CD4-positive, alpha-beta T cell treated with Interleukin-2 at 100 ng/mL for 4 hours (primary cell): ENCODE measurements around the gene STARD3.
A peak's percentile ranks its signal among the peaks of the same experiment; 100 is the strongest.

Experiments
- DNase-seq: peaks from one replicate; pipeline ENCODE4 v3.0.0-alpha.2; 2020; ENCODE audit warnings: low spot score

Gene STARD3

DNA sequence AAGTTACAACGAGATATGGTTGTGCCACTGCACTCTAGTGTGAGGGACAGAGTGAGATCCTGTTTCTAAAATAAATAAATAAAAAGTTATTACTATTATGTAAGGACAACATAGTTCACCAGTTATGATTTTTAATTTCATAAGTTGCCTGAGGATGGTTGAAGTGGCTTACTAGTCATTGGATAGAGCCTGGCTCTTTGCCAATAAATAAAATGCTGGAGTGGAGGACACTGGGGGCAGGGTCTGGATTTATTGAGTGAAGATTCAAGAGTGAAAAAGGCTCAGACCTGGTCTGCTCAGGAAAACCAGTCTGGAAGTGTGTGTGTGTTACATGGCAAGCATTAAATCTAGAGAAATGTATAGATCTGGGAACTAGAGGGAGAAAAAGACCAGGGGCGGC lies 2.1 kb downstream of the STARD3 start:
- DNase-seq = no peak

DNA sequence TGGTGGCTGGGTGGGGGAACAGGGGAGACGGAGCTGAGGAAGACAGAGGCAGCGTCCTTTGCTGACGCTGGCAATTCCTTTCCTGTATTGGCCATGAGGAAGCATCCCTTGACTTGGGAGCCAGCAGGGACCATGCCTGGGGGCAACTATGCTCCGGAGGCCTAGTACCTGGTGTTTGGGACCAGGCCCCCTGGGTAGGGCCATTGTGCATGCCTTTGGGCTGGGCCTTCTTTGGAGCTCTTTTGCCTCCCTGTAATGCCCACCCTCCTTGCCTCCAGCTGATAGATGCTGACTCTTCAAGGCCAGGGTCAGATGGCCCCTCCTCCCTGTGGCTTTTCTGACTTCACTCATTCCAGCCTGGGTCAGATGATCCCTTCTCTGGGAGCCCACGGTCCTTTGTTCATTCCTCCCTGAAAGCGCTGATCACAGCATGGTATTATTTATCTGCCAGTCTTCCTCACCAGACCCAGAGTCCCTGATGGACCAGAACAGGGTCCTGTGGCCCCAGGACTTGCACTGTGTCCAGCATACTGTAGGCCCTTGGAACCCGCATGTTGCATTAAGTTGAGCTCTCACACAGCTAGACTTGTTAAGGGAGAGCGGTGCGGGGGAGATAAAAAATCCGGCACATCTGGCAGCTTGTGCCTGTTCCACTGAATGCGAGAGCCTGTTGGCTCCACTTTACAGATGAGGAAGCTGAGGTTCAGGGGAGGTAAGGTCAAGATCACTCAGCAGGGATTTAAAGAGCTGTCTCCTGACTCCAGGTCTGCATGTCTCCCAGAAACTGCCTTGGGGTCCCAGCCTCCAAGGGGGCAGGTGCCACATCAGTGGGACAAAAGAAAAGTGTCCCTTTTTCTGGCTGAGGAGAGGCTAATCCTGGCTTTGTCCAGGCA lies 2.9 kb downstream of the STARD3 start:
- DNase-seq = no peak

DNA sequence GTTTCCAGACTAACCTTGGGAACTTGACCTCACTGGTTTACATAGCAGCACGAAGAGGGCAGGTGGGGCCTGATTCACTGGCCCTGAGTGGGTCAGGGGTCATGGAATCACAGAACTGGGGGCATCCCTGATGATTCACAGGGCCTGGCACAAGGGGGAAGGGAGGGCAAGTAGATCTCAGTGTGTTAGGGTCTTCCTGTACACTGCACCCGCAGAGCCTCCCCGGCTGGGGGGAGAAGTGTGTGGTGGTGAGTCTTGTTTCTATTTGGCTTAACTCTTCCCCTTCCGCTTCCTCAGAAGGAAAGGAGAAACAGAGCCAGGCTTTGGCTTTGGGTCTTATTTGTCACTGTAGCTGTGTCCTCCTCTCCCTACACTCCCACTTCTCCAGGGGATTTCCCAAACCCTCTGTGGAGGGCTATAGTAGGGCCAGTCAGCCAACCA lies 3.7 kb downstream of the STARD3 start:
- DNase-seq = no peak

DNA sequence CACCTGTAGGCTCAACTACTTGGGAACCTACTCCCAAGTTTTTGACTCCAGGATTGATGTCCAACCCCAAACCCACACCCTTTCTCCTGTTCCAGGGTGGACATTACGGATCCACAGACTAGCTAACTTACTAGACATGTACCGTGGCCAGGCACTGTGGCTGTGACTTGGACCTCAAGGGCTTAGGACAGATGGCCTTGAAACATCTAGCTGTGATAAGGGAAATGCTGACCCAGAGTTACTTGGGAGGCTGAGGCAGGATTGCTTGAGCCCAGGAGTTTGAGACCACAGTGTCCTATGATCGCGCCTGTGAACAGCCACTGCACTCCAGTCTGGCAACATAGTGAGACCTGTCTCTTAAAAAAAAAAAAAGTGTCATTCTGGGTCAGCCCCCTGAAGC lies 4.2 kb downstream of the STARD3 start:
- DNase-seq = no peak

DNA sequence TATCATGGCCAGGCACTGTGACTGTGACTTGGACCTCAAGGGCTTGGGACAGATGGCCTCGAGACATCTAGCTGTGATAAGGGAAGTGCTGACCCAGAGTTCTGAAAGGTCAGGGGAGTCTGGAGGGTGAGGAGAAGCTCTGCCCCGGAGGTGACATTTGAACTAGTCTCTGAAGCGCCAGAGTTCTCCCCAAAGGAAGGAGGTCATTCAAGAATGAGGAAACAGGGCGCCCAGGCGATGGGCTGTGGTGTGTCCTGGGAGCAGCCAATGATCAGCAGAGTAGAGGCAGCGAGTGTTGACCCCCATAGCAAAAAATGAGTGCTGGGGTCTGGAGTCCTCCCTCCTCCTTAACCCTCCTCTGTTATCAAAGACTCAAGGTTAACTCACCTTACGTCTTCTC lies 4.9 kb downstream of the STARD3 start:
- DNase-seq = no peak

DNA sequence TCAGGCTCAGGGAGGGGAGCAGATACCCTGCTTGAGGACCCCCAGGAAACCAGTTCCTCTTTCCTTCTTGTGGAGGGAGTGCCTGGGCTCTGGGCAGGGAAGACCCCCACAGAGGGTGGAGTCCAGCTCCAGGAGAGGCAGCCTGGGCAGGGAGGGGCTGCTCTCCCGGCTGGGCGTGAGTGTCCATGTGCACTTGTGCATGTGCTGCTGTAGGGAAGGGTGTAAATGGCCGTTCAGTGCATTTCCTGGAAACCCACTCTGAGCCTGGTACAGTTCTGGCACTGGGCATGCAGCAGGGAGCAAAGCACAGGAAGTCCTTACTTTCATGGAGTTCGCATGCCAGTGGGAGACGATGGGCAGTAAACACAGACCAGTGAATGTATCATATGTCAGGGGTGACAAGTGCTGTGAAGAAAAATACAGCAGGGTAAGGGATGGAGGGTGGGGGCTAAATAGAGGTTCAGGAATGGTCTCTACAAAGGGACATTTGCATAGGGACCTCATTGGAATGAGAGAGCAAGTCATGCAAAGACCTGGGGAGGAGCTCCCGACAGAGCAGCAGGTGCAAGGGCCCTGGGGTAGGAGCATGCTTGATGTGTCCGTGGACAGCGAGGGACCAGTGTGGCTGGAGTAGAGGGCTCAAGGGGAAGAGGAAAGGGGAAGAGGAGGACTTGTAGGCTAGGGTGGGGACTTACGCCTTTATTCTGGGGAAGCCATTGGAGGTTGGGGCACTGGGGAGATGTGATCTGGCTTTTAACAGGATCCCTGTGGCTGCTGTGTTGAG lies 5.5 kb downstream of the STARD3 start:
- no peak for DNase-seq

DNA sequence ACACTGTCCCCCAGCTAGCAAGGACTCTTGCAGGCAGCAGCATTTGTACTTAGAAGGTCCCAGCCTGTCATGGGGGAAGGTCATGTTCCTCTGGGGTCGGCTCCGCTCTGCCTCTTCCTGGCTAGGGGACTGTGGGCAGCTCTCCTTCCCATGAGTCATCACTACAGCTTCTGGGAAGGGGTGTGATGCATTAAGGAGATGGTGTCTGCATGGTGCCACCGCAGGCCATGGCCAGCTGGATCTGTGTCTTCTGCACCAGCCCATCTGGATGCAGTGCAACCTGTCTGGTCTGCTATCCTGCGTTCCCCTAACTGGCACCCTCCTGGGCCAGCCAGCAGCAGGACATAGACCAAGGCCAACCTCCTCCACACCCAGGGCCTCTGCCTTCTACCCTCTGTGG lies 6.3 kb downstream of the STARD3 start:
- DNase-seq = no peak

DNA sequence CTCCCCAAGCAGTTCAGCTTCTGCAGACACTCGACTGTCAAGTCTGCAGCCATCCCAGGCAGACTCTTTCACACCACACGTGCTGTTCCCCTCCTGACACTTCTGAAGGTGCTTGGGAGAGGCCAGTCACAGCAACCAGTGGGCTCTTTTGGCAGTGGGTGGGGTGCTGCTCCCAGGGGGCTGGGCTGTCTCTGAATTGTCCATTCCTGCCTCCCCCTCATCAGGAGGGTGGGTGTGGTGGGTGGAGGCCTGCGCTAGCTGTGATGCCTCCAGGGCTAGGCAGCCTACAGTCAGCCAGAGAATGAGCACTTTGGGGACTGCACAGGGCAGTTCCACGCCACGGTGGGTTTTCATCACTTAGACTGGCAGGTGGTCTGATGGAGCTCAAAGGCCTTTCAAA lies 10.3 kb downstream of the STARD3 start:
- no peak for DNase-seq

DNA sequence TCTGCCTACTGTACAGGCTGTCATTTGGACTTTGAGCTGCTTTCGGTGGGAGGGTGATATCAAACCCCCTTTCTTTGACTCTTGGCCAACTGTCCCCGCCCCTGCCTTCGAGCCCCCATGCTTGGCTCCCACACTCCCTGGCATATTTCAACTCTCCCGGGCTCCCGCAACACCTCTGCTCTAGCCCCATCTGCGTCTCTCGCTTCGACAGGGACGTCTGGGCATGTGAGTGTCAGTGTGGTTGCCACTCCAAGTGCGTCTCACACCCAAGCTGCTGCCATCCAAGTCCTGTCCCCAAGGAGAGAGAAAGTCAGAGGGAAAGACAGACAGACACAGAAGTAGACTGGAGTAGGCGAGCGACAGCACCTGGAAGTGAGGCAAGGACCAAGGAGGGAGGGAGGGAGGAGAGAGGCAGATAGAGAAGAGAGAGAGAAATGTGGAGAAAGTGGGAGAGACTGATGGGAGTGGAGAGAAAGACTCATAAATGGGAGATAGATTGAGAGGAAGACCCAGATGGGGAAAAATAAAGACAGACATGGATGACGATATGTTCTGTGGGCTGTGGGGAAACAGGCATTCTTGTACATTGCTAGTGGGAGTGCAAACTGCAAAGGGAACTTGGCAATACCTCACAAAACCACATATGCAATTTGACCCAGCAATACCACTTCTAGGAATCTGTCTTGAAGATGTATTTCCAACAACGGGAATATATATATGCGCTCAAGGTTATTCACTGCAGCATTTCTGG lies 11.8 kb downstream of the STARD3 start:
- DNase-seq = no peak

DNA sequence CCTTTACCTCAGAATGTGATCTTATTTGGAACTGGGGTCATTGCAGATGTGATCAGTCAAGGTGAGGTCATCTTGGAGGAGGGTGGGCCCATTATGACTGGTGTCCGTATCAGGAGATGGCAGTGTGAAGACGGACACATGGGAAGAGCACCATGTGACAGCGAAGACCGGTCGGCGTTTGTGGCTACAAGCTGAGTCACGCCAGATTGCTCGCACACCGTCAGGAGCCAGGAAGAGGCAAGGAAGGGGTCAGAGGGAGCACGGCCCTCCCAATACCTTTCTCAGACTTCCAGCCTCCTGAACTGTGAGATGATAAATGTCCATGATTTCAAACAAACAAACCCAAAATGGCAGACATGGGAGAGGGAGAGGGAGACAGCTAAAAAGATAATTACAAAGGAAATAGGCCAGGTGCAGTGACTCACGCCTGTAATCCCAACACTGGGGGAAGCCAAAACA lies 13.2 kb downstream of the STARD3 start:
- no peak for DNase-seq

DNA sequence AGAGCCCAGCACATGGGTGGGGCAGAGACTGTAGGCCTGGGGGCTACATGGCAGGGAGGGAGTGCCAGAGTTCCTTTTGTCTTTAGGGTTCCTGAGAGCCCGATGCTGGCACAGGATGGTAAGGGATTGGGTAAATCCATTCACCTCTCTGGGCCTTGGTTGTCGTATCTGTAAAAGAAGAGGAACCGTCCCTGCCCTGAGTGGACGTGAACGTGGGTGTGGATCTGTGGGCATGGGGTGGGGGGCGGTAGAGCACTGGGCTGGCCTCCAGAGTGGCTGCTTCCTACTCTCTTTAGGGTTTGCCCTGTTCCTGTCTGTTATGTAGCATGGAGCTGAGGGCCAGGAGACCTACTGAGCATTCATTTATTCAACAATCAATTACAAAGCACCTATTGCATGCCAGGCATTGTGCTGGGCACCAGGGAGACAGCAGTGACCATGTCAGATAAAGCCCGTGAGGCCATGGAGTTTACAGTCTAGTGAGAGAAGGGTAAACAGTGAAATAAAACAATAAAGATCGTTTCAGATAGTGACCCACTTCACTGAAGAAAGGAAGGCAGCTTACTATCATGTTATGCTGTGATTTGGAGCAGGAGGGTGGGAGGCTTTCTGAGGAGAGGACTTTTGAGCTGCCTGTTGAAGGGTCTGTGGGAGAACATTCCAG lies 15.1 kb downstream of the STARD3 start:
- DNase-seq = no peak

DNA sequence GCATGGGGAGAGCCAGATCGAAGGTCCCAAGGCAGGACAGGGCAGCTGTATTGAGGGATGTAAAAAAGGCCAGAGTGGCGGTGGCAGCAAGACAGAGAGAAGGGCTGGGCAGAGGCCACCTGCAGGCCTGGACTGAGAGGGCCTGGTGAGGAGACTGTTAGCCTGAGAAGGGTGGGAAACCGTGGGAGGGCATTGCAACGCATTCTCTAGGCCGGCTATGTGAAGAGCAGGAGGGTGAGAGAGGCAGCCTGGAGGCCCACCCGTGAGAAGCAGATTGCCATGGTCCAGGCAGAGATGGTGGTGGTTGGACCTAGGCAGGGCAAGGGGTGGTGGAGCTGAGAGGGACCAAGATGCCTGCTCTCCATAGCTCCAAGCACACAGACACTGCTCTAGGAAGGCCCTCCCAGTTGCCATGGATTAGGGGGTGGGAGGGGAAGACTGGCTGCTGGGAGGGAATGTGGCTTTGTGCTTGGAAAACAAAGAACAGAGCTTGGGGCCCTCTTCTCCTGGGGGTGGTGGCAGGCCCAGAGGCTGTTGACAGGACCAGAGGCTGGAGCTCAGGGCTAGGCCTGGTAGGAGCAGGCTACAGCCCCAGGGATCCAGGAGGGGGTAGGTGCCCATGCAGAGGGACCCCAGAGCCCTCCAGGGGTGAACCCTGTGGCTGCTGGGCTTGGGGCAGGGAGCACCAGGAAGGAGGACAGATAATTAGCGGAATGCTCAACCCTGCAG lies 15.8 kb downstream of the STARD3 start:
- no peak for DNase-seq

DNA sequence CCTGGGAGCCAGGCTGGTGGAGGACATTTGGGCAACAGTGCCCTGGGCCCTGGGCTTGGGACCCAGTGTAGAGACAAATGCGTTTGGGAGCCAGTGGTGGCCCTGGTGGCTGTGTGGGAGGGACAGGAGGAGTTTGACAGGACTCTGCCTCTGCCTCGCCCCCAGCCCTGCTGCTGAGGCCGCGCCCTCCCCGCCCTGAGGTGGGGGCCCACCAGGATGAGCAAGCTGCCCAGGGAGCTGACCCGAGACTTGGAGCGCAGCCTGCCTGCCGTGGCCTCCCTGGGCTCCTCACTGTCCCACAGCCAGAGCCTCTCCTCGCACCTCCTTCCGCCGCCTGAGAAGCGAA lies 16.3 kb downstream of the STARD3 start:
- DNase-seq = no peak

DNA sequence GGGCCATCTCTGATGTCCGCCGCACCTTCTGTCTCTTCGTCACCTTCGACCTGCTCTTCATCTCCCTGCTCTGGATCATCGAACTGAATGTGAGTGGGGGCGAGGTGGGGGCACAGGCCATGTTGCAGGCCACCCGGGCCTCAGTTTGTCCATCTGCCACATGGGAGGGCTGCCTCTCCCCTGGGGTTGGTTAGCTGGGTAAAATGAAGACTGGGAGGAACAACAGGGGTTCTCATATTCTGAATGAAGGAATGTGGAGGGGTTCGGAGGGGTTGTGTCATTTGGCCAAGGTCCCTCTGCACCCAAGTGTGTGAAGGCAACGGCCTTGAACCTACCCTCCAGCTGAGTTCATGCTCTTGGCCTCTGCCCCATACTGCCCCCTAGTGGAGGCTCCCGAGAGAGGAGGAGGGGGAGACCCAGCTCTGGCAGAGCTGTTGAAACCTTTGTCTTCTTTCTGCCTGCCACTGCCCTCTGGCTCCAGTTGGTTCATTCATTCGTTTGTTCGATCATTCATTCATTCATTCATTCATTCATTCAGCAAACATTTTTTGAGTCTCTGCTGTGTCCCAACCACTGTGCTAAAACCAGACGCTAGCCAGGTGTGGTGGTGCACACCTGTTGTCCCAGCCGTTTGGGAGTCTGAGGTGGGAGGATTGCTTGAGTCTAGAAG lies 16.9 kb downstream of the STARD3 start:
- DNase-seq = peak; percentile 80

DNA sequence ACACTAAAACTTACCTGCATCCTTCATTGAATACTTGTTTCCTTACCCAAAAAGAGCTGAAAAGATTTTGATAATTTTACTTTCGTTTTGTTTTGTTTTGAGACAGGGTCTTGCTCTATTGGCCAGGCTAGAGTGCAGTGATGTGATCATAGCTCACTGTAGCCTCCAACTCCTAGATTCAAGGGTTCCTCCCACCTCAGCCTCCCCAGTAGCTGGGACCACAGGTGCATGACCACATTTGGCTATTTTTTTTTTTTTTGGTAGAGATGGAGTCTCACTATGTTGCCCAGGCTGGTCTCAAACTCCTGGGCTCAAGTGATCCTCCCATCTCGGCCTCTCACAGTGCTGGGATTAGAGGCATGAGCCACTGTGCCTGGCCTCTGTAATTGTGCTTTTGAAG lies 18.2 kb downstream of the STARD3 start:
- DNase-seq = no peak

DNA sequence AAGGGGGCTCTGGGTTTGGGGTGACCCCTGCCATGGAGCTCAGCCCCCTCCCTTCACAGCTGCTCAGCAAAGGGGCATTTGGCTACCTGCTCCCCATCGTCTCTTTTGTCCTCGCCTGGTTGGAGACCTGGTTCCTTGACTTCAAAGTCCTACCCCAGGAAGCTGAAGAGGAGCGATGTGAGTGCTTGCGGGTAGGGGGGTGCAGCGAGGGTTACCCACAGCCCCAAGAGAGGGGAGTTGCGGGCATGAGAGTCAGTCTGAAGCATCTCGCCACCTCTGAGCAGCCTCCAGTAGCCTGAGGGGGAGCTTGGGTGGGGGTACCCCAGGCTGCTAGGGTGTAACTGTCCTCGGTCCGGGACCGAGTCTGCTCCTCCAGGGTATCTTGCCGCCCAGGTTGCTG lies 21.4 kb downstream of the STARD3 start:
- no peak for DNase-seq

DNA sequence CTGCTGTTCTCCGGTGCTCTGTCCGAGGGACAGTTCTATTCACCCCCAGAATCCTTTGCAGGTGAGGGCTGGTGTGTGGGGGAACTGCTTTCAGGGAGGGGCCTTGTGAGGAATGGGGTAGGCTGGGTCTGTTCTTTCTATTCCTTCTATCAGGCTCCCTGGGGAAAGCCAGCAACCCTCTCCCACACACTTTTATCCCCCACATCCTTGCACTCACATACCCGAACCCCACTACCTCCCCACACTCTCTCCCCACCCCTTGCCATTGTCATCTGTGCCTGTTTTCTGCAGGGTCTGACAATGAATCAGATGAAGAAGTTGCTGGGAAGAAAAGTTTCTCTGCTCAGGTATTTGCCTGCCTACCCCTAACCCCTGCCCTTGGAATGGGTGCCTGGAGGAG lies 21.8 kb downstream of the STARD3 start:
- DNase-seq = no peak

DNA sequence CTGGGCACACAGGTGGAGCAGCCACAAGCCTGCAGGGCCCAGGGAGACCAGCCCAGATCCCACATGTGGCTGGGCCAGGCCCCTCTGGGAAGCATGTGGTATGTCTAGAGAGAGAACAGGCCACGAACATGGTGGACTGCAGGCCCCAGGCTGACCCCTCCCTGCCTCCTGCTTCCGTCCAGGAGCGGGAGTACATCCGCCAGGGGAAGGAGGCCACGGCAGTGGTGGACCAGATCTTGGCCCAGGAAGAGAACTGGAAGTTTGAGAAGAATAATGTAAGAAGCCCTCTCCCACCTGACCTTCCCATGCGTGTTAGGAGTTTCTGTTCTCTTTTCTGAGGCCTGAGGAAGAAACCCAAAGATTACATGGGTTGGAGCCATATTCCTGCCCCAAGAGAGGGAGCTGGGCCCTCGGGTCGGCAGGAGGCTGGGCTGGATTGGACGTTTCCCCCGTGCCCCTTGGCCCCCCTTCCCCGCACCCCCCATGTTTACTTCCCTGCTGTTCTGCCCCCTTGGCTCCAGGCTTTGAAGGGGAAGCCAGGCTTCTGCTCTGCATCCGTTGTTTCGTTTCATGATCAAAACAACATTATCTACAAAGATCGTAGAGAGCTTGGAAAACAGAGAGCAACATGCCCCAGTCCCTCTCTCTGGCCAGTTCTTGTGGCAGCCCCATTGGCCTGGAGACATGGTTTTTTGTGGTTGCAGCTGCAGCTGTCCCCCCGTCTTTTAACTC lies 22.5 kb downstream of the STARD3 start:
- DNase-seq = no peak

DNA sequence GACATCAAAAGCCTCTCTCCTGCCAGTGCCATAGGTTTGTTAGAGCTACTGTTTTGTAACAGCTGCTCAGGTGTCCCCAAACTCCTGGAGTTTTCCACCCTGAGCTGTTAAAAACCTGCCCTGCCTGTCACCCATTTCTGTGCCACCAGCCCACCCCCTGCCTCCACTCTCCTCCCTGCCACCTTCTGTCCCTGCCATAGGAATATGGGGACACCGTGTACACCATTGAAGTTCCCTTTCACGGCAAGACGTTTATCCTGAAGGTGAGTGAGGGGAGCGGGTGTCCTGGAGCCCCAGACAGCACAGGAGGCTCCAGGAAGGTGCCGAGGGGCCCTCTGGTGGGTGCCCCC lies 23.0 kb downstream of the STARD3 start:
- DNase-seq = no peak
